Spleen (tissue), 11 donors: ENCODE measurements around the gene BTN2A1. TPM values are rescaled to one million over a fixed set of nuclear protein-coding genes. Genes with fewer than 3 reads are reported as not detected.
"Not testable (repeated sequence)": the region's sequence is repeated elsewhere in the genome, so short reads cannot be mapped to it uniquely, and the experiment has no call there.

ENCODE experiments used
- DNase-seq: peaks from one replicate; pipeline ENCODE4 v3.0.0-alpha.2; 2020
- H3K27ac ChIP-seq, 8 donors: fragments of 200-600 bp; sonication (generic) in 7 of 8; 1 replicate in 4 of 8; 2 replicates in 4 of 8; pipeline versions ENCODE4 v1.5.0 to v1.8.0; 2016 to 2021; ENCODE audit warnings: inconsistent platforms in 4 of 8, mild to moderate bottlenecking in 4 of 8, moderate library complexity in 1 of 8
- H3K27me3 ChIP-seq, 7 donors: fragments of 200-600 bp; sonication (generic) in 6 of 7; replicated peaks in 1 of 7; 1 replicate in 4 of 7; 2 replicates in 3 of 7; pipeline versions ENCODE4 v1.5.0 to v1.8.0; 2016 to 2021; ENCODE audit warnings: inconsistent platforms in 3 of 7, mild to moderate bottlenecking in 1 of 7
- H3K36me3 ChIP-seq, 6 donors: fragments of 200-600 bp; sonication (generic) in 5 of 6; 1 replicate in 4 of 6; 2 replicates in 2 of 6; pipeline versions ENCODE4 v1.5.0 to v1.8.0; 2016 to 2021; ENCODE audit warnings: inconsistent platforms in 2 of 6
- H3K4me1 ChIP-seq, 6 donors: fragments of 200-600 bp; sonication (generic) in 5 of 6; 1 replicate in 3 of 6; 2 replicates in 3 of 6; pipeline versions ENCODE4 v1.5.0 to v1.8.0; 2016 to 2021; ENCODE audit warnings: inconsistent platforms in 3 of 6
- H3K4me3 ChIP-seq, 8 donors: fragments of 200-600 bp; sonication (generic) in 7 of 8; 1 replicate in 4 of 8; 2 replicates in 4 of 8; pipeline versions ENCODE4 v1.5.0 to v1.8.0; 2016 to 2021; ENCODE audit warnings: inconsistent platforms in 4 of 8, mild to moderate bottlenecking in 4 of 8, moderate library complexity in 2 of 8
- H3K9me3 ChIP-seq, 8 donors: fragments of 200-600 bp; sonication (generic) in 7 of 8; 1 replicate in 4 of 8; 2 replicates in 4 of 8; pipeline versions ENCODE4 v1.5.0 to v1.8.0; 2016 to 2021; ENCODE audit warnings: inconsistent platforms in 4 of 8
- POLR2A ChIP-seq, 3 donors: fragments of 450-650 bp; IDR thresholded peaks; one replicate each; pipeline ENCODE4 v1.5.1; 2017; ENCODE audit warnings: antibody characterized with exemption in 3 of 3, mild to moderate bottlenecking in 1 of 3
- POLR2AphosphoS5 ChIP-seq, 3 donors: sonication (generic); formaldehyde crosslinking; IDR thresholded peaks; one replicate each; pipeline ENCODE4 v1.5.1; 2017; ENCODE audit warnings: antibody characterized with exemption in 3 of 3
- WGBS, 5 donors: extraction: QIAGEN DNeasy Blood & Tissue Kit in 3 of 5; methylation state at CpG; one replicate each; pipeline versions ENCODE4 v1.1.5 to v1.1.7; 2013 to 2018; 5-methylcytosine and 5-hydroxymethylcytosine counted together
- intact Hi-C: fragments of 100-400 bp; cut with DNase I; formaldehyde crosslinking; loops from one replicate; pipeline ENCODE4 v1.15.0; 2023; ENCODE audit warnings: low total_unique reads
- polyA plus RNA-seq, 3 donors: library from polyadenylated mRNA; stranded (reverse); fragments of 200-250 nt; gene quantifications; one replicate each; pipeline ENCODE4 v1.2.1, GENCODE V29; 2013
- total RNA-seq, 7 donors: library from RNA; depleted of rRNA in 3 of 7; stranded (reverse); fragments of >200 nt in 3 of 7; fragmentation: NEBNext Ultra II Directional in 4 of 7; extraction: Animal tissue kit (Norgen Biotek cat#: 25700) in 4 of 7; gene quantifications; one replicate each; pipeline versions ENCODE4 v1.1.0 to v1.2.1, GENCODE V29; 2016 to 2021
- TF ChIP-seq, protein P1 (sequence below), 11 experiments: fragments of 200-600 bp in 7 of 11; fragments of 450-650 bp in 4 of 11; sonication (generic) in 4 of 11; IDR thresholded peaks in 8 of 11; conservative IDR thresholded peaks in 3 of 11; 1 replicate in 7 of 11; 2 replicates in 4 of 11; pipeline versions ENCODE4 v1.4.0 to v1.8.0; 2016 to 2021; ENCODE audit warnings: antibody characterized with exemption in 11 of 11, inconsistent platforms in 4 of 11, mild to moderate bottlenecking in 1 of 11
- donor health status: healthy with polysubstance abuse.
- donor health status: DM: no; HTN: no; CAD: no; lungs with moderate emphysema.
- donor health status: DM: no; HTN: no; CAD: no.
- donor health status: Bipolar disorder and iron deficiency.
- donor health status: healthy.
- donor health status: DM: no; HTN: no; CAD: no.
- donor health status: DM: yes; HTN: yes; CAD: no.

BTN2A1 gene
- total and polyA plus RNA-seq, 10 donors: 17.0 to 50.8 (median 34.9) TPM

DNA sequence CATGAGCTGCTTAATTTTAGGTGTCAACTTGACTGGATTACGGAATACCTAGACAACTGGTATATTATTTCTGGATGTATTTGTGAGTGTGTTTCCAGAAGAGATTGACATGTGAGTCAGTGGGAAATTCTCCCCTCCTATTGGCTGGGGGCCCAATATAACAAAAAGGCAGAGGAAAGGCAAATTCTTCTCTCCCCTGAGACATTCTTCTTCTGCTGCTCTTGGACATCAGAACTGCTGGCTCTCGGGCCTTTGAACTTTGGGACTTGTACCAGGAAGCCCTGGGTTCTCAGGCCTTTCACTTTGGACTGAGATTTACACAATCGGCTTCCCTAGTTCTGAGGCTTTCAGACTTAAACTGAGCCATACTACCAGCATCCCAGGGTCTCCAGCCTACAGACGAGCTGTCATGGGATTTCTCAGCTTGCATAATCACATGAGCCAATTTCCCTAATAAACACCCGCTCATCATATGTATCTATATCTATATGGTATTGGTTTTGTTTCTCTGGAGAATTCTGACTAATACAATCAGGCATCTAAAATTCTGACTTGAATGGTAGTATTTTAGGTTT is 25.0 kb upstream of the BTN2A1 start:
- Histone ChIP-seq H3K27ac (no peak overlapping the region), H3K4me1 (no peaks in the 10 kb centered on the region), H3K4me3 (no peak overlapping the region), H3K9me3 (peaks cover 0 to 21% (median 15%) of the 10 kb centered on the region in 8 donors), H3K36me3 (peaks cover 0 to 58% (median 1%) of the 10 kb centered on the region in 6 donors), H3K27me3 (no peaks in the 10 kb centered on the region)
- DNase-seq: no peak
- TF ChIP-seq, protein P1, sequence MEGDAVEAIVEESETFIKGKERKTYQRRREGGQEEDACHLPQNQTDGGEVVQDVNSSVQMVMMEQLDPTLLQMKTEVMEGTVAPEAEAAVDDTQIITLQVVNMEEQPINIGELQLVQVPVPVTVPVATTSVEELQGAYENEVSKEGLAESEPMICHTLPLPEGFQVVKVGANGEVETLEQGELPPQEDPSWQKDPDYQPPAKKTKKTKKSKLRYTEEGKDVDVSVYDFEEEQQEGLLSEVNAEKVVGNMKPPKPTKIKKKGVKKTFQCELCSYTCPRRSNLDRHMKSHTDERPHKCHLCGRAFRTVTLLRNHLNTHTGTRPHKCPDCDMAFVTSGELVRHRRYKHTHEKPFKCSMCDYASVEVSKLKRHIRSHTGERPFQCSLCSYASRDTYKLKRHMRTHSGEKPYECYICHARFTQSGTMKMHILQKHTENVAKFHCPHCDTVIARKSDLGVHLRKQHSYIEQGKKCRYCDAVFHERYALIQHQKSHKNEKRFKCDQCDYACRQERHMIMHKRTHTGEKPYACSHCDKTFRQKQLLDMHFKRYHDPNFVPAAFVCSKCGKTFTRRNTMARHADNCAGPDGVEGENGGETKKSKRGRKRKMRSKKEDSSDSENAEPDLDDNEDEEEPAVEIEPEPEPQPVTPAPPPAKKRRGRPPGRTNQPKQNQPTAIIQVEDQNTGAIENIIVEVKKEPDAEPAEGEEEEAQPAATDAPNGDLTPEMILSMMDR (IDR thresholded peaks at IDR 0.05 in 8 of 11, conservative IDR thresholded peaks at IDR 0.05 in 3 of 11): no peak
- TF ChIP-seq POLR2A (IDR thresholded peaks at IDR 0.05) (no peak), POLR2AphosphoS5 (IDR thresholded peaks at IDR 0.05) (no peak)
- intact Hi-C loops: no loop called here
- 88 to 94% (median 93%) methylated on average over 5 of the region's 5 CpGs for WGBS, 5 donors

DNA sequence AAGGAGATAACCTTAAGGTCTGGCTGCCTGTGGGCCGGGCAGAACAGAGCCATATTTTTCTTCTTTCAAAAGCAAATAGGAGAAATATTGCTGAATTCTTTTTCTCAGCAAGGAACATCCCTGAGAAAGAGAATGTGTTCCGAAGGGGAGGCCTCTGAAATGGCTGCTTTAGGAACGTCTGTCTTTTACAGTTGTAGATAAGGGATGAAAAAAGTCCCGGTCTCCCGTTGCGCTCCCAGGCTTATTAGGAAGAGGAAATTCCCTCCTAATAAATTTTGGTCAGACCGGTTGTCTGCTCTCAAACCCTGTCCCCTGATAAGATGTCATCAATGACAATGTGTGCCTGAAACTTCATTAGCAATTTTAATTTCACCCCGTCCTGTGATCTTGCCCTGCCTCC is 24.1 kb upstream of the BTN2A1 start:
- H3K4me3 ChIP-seq, H3K4me1 ChIP-seq, H3K27me3 ChIP-seq, DNase-seq, H3K27ac ChIP-seq, intact Hi-C loops: not testable (repeated sequence)
- H3K9me3 ChIP-seq: peaks cover 0 to 21% (median 15%) of the 10 kb centered on the region in 8 donors
- WGBS, 5 donors: 89 to 97% (median 95%) methylated on average over 8 of the region's 8 CpGs
- H3K36me3 ChIP-seq: peaks cover 0 to 51% (median 1%) of the 10 kb centered on the region in 6 donors

DNA sequence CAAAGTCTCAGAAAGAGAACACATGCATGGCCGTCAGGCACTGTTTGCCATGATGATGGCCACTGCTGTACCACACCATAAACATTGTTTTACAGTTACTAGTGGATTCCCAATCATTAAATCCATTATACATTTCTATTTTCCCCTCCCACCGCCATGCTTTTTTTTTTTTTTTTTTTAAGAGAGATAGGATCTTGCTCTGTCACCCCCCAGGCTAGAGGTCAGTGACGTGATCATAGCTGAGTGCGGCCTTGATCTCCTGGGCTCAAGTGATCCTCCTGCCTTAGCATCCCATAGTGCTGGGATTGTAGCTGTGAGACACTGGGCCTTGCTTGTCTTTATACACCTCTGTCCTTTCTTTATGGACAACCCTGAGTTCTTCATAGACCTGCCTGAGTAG is 21.7 kb upstream of the BTN2A1 start:
- H3K36me3 ChIP-seq: peaks cover 0 to 28% (median 1%) of the 10 kb centered on the region in 6 donors
- no peak overlapping the region for H3K27ac ChIP-seq
- H3K9me3 ChIP-seq: peaks cover 0 to 21% (median 15%) of the 10 kb centered on the region in 8 donors
- no peak overlapping the region for H3K4me3 ChIP-seq
- DNase-seq: no peak
- peaks cover 5 to 16% (median 9%) of the 10 kb centered on the region in 6 donors for H3K4me1 ChIP-seq
- TF ChIP-seq, protein P1 (IDR thresholded peaks at IDR 0.05 in 8 of 11, conservative IDR thresholded peaks at IDR 0.05 in 3 of 11): no peak
- TF ChIP-seq POLR2A (IDR thresholded peaks at IDR 0.05) (no peak), POLR2AphosphoS5 (IDR thresholded peaks at IDR 0.05) (no peak)
- 81 to 97% (median 93%) methylated on average over 4 of the region's 4 CpGs for WGBS, 5 donors
- no peaks in the 10 kb centered on the region for H3K27me3 ChIP-seq
- intact Hi-C loops: no loop called here

DNA sequence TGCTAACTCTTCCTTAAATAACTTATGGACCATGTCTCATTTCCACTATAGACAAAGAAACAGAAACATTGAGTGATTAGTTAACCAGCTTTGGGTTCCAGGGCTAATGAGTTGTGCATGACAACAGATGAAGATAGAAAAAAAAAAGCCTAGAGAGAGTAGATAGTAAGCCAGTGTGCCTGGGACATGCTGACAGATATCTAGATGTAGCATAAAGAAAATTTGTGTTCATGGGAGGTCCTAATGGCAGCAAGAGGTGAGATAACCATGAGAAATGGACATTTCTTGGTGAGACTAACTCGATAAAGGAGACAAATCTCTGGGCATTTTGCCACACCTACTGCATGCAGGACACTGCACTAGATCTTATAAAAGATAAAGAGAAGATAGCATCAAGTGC is 20.2 kb upstream of the BTN2A1 start:
- Histone ChIP-seq H3K4me1 (peaks cover 19 to 31% (median 24%) of the 10 kb centered on the region in 6 donors), H3K36me3 (peaks cover 0 to 14% (median 0%) of the 10 kb centered on the region in 6 donors), H3K27me3 (no peaks in the 10 kb centered on the region), H3K9me3 (peaks cover 0 to 21% (median 15%) of the 10 kb centered on the region in 8 donors), H3K27ac (no peak overlapping the region), H3K4me3 (no peak overlapping the region)
- DNase-seq: no peak
- TF ChIP-seq POLR2AphosphoS5 (IDR thresholded peaks at IDR 0.05) (no peak), POLR2A (IDR thresholded peaks at IDR 0.05) (no peak)
- TF ChIP-seq, protein P1 (IDR thresholded peaks at IDR 0.05 in 8 of 11, conservative IDR thresholded peaks at IDR 0.05 in 3 of 11): no peak
- WGBS, 5 donors: 86 to 100% (median 93%) methylated on average over 1 of the region's 1 CpG
- intact Hi-C loops: no loop called here
